Colonic mucosa (tissue), 4 donors: ENCODE results near the gene NPSR1. TPM values are rescaled to one million over a fixed set of nuclear protein-coding genes. Genes with fewer than 3 reads are reported as not detected.

Experiments used
- DNase-seq: peaks from one replicate; pipeline ENCODE4 v3.0.0-alpha.2; 2020
- H3K27ac ChIP-seq: fragments of 200-600 bp; one replicate; pipeline ENCODE4 v1.8.0; 2021
- H3K27me3 ChIP-seq: fragments of 200-600 bp; one replicate; pipeline ENCODE4 v1.8.0; 2021
- H3K36me3 ChIP-seq: fragments of 200-600 bp; one replicate; pipeline ENCODE4 v1.8.0; 2021
- H3K4me1 ChIP-seq: fragments of 200-600 bp; one replicate; pipeline ENCODE4 v1.8.0; 2021; ENCODE audit warnings: mild to moderate bottlenecking
- H3K4me3 ChIP-seq: fragments of 200-600 bp; one replicate; pipeline ENCODE4 v1.8.0; 2021
- H3K9ac ChIP-seq, 2 donors: one replicate each; pipeline ENCODE4 v1.7.0; 2013; ENCODE audit warnings: control low read depth in 2 of 2, low read depth in 2 of 2, low read length in 2 of 2
- H3K9me3 ChIP-seq: fragments of 200-600 bp; one replicate; pipeline ENCODE4 v1.8.0; 2021
- intact Hi-C: fragments of 100-400 bp; cut with DNase I; formaldehyde crosslinking; loops from one replicate; pipeline ENCODE4 v1.14.1; 2022
- total RNA-seq, 2 donors: library from RNA; stranded (reverse); fragmentation: NEBNext Ultra II Directional in 1 of 2; extraction: Animal tissue kit (Norgen Biotek cat#: 25700) in 1 of 2; gene quantifications; one replicate each; pipeline ENCODE4 v1.2.1, GENCODE V29; 2021
- TF ChIP-seq, protein P1 (sequence below): fragments of 200-600 bp; IDR thresholded peaks from one replicate; pipeline ENCODE4 v1.8.0; 2022; ENCODE audit warnings: antibody characterized with exemption, mild to moderate bottlenecking
- donor health status: healthy.
- donor health status: DM: no; HTN: no; CAD: no.
- donor health status: DM: no; HTN: no; CAD: no.

The NPSR1 gene
- total RNA-seq, 2 donors from 2014 or later: 1.0 TPM; not detected in 1

DNA sequence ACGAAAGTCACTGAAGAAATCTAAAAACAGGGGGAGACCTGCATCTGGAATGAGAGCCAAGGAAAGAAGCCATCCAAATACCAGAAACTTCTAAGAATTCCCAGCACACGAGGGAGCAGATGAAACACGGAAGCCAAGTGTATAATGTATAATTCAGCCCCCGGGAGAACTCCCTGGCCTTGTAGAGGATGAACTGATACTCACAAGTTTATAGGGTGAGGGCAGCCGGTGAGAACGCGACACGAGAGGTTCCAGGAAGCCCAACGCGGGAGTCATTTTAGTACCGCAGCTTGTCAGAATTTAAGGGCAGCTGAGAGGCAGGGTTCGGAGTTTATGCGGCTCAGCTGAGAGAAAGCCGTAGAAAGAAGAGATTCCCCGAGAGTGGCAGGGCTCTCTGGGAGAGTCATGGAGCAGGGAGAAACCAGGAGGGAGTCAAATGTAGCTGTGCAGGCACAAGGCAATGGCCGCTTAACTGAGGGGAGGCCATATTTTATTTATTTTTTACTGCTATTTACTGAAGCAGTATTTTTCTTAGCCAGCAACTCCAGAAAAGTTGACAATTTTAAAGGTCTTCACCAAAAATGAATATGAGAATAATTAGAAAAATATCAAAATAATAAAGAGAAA, 164.0 kb downstream of the NPSR1 start:
- DNase-seq: no peak
- H3K4me1 ChIP-seq: no peaks in the 10 kb centered on the region
- H3K9me3 ChIP-seq: no peaks in the 10 kb centered on the region
- H3K27me3 ChIP-seq: no peaks in the 10 kb centered on the region
- H3K36me3 ChIP-seq: no peaks in the 10 kb centered on the region
- H3K4me3 ChIP-seq: no peak overlapping the region
- no peak overlapping the region for H3K27ac ChIP-seq
- no peak overlapping the region for H3K9ac ChIP-seq
- intact Hi-C loops: no loop called here
- TF ChIP-seq, protein P1, sequence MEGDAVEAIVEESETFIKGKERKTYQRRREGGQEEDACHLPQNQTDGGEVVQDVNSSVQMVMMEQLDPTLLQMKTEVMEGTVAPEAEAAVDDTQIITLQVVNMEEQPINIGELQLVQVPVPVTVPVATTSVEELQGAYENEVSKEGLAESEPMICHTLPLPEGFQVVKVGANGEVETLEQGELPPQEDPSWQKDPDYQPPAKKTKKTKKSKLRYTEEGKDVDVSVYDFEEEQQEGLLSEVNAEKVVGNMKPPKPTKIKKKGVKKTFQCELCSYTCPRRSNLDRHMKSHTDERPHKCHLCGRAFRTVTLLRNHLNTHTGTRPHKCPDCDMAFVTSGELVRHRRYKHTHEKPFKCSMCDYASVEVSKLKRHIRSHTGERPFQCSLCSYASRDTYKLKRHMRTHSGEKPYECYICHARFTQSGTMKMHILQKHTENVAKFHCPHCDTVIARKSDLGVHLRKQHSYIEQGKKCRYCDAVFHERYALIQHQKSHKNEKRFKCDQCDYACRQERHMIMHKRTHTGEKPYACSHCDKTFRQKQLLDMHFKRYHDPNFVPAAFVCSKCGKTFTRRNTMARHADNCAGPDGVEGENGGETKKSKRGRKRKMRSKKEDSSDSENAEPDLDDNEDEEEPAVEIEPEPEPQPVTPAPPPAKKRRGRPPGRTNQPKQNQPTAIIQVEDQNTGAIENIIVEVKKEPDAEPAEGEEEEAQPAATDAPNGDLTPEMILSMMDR: no peak

DNA sequence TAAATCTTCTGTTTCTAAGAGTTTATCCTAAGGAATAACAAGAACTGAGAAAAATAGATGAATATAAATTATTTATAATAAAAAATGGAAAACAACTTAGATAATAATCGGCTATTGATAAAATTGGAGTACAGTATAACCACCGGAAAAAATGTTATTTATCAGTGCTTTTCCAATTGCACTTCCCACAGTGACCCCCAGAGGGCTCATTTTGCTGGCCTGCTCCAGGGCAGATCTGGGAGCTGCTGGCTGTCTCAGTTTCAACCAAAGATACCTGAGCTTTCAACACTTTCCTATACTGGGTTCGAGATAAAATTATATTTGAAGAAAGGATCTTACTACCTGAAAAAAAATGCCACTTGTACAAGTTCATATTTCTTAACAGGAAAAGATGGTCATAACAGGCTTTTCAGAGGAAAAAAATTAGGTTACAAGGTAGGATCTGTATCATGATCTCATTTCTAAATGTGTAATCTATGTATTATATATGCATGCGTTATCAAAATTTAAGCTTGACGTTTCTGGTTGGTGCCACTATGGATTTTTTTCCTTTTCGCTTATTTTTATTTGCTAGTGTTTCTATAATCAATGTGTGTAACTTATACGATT, 165.7 kb downstream of the NPSR1 start:
- Histone ChIP-seq H3K4me1 (no peaks in the 10 kb centered on the region), H3K27me3 (no peaks in the 10 kb centered on the region), H3K9me3 (no peaks in the 10 kb centered on the region), H3K4me3 (no peak overlapping the region), H3K9ac (no peak overlapping the region), H3K36me3 (no peaks in the 10 kb centered on the region), H3K27ac (no peak overlapping the region)
- DNase-seq: peak; percentile 55
- TF ChIP-seq, protein P1: peak; percentile 88
- intact Hi-C loops: no loop called here

- TF ChIP-seq, protein P1: no peak
- no peaks in the 10 kb centered on the region for H3K27me3 ChIP-seq
- H3K4me1 ChIP-seq: no peaks in the 10 kb centered on the region
- H3K9me3 ChIP-seq: no peaks in the 10 kb centered on the region
- no peaks in the 10 kb centered on the region for H3K36me3 ChIP-seq
- intact Hi-C loops: loop anchor here (5.0 kb wide), 1 partner anchor 212 kb away; the partner anchor contains the start of gene DPY19L1
- no peak overlapping the region for H3K27ac ChIP-seq
- no peak overlapping the region for H3K9ac ChIP-seq
- H3K4me3 ChIP-seq: no peak overlapping the region
- no peak for DNase-seq
Measured at GRCh38 chr7:34825221-34825620, 167.2 kb downstream of the NPSR1 start.

GRCh38 chr7:34830390-34830789, 172.4 kb downstream of the NPSR1 start:
- DNase-seq: no peak
- no peak overlapping the region for H3K4me3 ChIP-seq
- no peak overlapping the region for H3K9ac ChIP-seq
- TF ChIP-seq, protein P1: no peak
- no peaks in the 10 kb centered on the region for H3K4me1 ChIP-seq
- intact Hi-C loops: no loop called here
- H3K27me3 ChIP-seq: no peaks in the 10 kb centered on the region
- H3K27ac ChIP-seq: no peak overlapping the region
- no peaks in the 10 kb centered on the region for H3K36me3 ChIP-seq
- no peaks in the 10 kb centered on the region for H3K9me3 ChIP-seq

DNA sequence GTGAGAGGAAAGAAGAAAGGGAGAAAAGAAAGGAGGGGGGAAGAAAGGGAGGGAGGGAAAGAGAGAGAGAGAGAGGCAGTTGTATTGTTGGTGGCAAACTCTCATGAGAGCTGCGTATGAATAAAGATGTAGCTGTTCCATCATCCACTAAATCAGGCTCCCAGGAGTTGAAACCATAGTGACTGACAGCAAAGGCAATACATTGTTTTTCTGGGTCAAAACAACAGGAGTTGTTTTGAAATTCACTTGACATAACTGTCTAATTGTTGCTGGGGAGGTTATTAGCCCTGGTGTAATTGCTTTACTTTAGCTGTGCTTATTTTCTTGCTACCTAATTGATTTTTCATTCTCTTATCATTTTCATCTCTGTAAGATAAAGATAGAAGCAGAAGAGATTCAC, 173.4 kb downstream of the NPSR1 start:
- Histone ChIP-seq H3K27ac (no peak overlapping the region), H3K9me3 (no peaks in the 10 kb centered on the region), H3K4me3 (no peak overlapping the region), H3K36me3 (no peaks in the 10 kb centered on the region), H3K9ac (no peak overlapping the region), H3K27me3 (no peaks in the 10 kb centered on the region), H3K4me1 (no peaks in the 10 kb centered on the region)
- no peak for DNase-seq
- intact Hi-C loops: no loop called here
- TF ChIP-seq, protein P1: no peak
